OCI-M1 (cell line): ENCODE measurements around the gene OSBP2.

Experiments
- DNase-seq: peaks from one replicate; lab custom pipeline; 2025; lab: John Stamatoyannopoulos, UW

Gene OSBP2

GRCh38 chr22:30940685-30941362 lies 246.2 kb downstream of the OSBP2 start:
- DNase-seq: no peak

DNA sequence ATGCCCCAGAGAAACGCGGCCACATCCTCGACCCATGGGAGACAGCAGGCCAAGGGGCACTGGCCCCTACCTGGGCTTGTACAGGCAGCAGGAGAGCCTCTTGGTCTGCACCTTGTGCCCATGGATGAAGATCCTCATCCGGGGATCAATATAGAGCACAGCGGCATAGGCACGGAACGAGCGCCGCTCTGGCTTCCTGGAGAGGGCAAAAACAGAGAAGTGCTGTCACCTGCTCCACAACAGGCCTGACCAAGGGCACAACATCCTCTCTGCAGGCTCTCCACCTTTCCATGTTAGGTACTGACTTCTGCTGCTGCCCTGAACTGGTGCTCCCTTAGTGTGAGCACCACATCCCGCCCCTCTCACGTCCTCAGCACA lies 246.7 kb downstream of the OSBP2 start:
- DNase-seq: no peak

GRCh38 chr22:30943368-30943767 lies 248.7 kb downstream of the OSBP2 start:
- DNase-seq: no peak

GRCh38 chr22:30944986-30945385 lies 250.3 kb downstream of the OSBP2 start:
- no peak for DNase-seq

DNA sequence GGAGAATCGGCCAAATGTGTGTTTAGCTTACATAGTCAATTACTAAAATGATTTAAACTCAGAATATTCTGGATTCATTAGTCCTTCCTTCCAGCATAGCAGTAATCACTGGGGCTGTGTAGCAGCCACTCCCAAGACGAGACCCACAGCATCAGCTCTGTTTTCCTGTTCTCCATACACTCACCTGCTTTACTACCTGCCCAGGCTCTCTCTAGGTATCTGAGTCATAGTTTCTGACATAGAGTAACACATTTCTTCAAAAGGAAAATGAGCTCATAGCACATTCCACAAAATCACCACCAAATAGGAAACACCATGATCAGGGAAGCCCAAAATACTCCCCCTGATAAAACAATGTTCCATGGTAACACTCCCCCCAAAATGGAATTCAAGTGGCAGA lies 251.0 kb downstream of the OSBP2 start:
- DNase-seq: no peak

DNA sequence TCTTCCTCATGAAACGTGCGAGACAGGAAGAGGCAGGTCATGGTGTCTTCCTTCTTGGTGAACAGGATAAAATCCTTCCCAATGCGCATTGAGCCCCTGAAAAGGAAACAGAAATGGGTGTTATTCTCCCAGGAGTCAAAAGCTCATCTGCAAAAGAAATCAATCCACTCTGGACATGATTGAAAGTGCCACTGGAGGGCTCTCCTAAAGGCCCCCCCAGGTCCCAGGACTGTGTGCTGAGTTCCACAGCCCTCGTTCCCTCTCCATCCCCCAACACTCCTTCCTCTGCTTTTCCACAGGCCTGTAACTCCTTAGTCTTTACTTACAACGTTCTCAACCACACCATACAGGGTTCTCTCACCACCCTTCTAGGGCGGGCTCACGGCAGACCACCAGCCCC lies 251.7 kb downstream of the OSBP2 start:
- no peak for DNase-seq

DNA sequence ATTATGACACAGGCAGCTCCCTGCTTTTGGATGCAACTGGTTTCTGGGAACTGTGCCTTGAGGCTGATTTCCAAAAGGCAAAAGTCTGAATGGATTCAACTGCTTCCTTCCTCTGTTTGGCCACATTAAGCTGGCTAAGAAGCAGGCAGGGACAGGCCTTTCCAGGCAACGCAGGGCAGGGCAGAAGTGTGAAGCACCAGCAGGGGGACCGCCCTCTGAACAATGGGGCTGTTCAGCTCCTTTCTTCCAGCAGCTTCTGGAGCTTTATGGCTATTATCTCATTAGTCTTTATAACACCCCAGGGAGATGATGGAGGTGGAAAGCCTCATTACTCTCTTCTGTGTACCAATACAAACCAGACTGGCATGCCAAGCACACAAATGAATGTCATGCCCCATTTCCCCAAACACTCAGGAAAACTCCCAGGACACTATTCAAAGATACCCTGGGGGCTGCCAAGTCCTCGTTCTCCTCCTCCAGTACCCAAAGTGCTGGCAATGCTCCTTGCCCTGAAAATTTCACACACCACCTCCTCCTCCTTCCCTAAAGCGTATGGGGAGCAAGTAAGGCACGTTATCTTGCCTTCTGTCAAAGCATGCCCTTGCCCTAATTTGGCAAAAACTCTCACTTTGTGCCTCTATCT lies 252.6 kb downstream of the OSBP2 start:
- no peak for DNase-seq

DNA sequence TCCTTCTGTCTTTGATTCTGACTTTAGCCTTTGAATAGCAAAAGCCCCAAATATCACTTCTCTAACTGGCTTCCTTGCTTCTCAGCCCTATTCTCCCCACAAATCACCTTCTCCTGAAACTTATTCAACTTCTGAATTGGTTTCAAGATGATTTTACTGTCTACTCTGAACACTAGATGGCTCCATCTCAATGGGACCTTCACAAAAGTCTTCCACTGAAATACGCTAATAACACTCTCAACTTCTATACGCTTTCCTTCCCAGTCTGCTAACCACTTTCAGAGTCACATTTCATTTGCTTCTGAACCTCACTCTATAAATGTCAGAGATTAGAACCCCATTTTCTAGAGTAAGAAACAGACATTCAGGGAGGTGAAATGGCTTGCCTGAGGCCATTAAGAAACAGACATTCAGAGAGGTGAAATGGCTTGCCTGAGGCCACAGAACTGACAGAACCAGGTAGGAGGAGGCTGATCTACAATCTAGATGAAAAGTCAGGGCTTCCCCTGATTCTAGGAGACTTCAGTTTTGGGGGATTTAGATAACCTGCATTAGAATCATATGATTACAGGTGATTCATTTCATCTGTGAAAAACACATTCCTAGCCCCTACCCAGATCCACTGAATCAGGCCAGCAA lies 253.3 kb downstream of the OSBP2 start:
- DNase-seq: peak; percentile 32

GRCh38 chr22:30948930-30949342 lies 254.3 kb downstream of the OSBP2 start:
- no peak for DNase-seq

DNA sequence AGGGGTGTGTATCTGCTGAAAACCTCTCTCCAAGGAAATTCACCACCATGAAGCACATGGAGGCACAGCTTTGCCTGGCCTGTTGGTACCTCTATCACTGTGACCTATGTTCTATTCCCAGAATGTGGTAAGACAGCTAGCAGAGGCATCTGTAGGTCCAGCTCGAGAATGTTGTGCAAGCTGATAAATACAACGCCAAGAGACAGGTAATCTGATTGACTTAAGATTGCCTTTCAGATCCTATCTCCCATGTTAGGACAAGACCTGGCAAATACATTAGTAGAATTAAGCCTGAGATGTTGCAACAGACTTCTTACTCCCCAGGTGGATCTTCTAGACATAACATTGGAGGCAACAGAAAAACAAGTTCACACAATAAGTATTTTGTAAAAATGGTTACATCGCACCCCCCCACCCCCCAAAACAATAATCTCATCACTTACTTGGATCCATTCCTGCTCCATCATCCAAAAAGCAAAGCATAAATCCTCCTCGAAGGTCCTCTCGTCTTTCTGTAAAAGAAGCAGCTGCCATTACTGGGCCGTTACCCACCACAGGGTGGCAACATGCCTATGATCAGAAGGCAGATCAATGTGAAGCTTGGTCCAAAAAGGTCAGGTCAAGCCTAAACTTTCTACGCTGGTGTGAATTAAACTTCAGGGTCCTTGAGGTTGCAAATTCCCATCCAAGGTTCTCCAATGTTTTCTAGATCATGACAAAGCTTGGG lies 255.4 kb downstream of the OSBP2 start:
- DNase-seq: no peak

DNA sequence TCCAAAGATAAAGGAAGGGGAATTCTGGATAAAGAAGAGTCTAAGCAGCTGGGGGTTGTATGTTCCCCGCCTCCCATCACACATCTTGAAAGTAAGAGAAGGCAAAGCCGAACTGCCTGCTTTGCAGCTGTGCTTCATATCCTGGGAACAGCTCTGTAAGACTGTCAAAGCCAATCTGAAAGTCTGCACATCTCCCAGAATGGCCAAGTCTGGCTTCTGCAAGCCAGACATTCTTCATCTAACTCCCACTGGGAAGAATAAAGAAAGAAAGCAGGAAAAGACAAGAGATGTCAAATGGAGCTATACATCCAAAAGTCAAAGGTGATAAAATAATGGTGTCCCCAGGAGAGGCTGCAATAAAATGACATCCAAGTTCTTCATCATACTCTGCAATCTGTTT lies 258.5 kb downstream of the OSBP2 start:
- no peak for DNase-seq

DNA sequence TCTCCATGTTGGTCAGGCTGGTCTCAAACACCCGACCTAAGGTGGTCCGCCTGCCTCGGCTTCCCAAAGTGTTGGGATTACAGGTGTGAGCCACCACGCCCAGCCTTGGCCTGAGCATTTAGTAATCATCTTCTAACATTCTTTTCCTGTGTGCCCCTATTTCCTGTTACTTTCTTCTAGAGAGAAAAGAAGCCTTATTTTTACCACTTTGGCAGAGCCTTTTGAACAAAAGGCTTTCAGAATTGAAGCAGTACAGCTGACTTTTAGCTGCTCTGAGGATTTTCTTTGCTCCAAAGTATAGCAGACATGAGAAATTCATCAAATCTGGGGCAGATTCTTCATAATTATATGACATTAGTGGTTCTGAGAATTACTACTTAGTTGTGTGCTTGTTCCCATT lies 260.5 kb downstream of the OSBP2 start:
- DNase-seq: no peak
